ENCODE results near the gene CD4. TPM values are rescaled to one million over a fixed set of nuclear protein-coding genes. Genes with fewer than 3 reads are reported as not detected.

CD4 gene
- total RNA-seq, 3 donors from 2014 or later, result 42.0 to 76.9 (median 51.4) TPM

- Mint-ChIP-seq H3K9me3 (no peaks in the 10 kb centered on the region), H3K4me3 (no peak overlapping the region), H3K27me3 (ENCODE audit: low read depth) (no peaks in the 10 kb centered on the region), H3K4me1 (ENCODE audit: low read depth) (peaks cover 6% of the 10 kb centered on the region), H3K36me3 (ENCODE audit: insufficient read depth) (no peaks in the 10 kb centered on the region)
- ATAC-seq (no peak), DNase-seq (no peak)
Measured at GRCh38 chr12:6757028-6757690, 32.2 kb upstream of the CD4 start.

- DNase-seq, result no peak
- no peaks in the 10 kb centered on the region for H3K27me3 Mint-ChIP-seq (ENCODE audit: low read depth)
- H3K4me1 Mint-ChIP-seq (ENCODE audit: low read depth), result peaks cover 5% of the 10 kb centered on the region
- no peak for ATAC-seq
- H3K9me3 Mint-ChIP-seq, result no peaks in the 10 kb centered on the region
- no peak overlapping the region for H3K4me3 Mint-ChIP-seq
- H3K36me3 Mint-ChIP-seq (ENCODE audit: insufficient read depth), result no peaks in the 10 kb centered on the region
Measured at GRCh38 chr12:6758506-6759095, 30.7 kb upstream of the CD4 start.

GRCh38 chr12:6759741-6760140 is 29.6 kb upstream of the CD4 start:
- H3K9me3 Mint-ChIP-seq, result no peaks in the 10 kb centered on the region
- peaks cover 7% of the 10 kb centered on the region for H3K27me3 Mint-ChIP-seq (ENCODE audit: low read depth)
- H3K36me3 Mint-ChIP-seq (ENCODE audit: insufficient read depth), result no peaks in the 10 kb centered on the region
- H3K4me1 Mint-ChIP-seq (ENCODE audit: low read depth), result peaks cover 7% of the 10 kb centered on the region
- ATAC-seq (no peak), DNase-seq (no peak)
- no peak overlapping the region for H3K4me3 Mint-ChIP-seq

- no peak for ATAC-seq
- Mint-ChIP-seq H3K36me3 (ENCODE audit: insufficient read depth) (no peaks in the 10 kb centered on the region), H3K27me3 (ENCODE audit: low read depth) (peaks cover 25% of the 10 kb centered on the region), H3K9me3 (no peaks in the 10 kb centered on the region), H3K4me1 (ENCODE audit: low read depth) (peaks cover 28% of the 10 kb centered on the region), H3K4me3 (no peak overlapping the region)
- DNase-seq, result no peak
Measured at GRCh38 chr12:6763380-6763779, 25.9 kb upstream of the CD4 start.

GRCh38 chr12:6764011-6764828 is 25.1 kb upstream of the CD4 start:
- DNase-seq (no peak), ATAC-seq (peak; percentile 71 to 76)
- peak overlapping the region; percentile 25 for H3K4me3 Mint-ChIP-seq

GRCh38 chr12:6765048-6765633 is 24.2 kb upstream of the CD4 start:
- no peak for DNase-seq
- peak overlapping the region; percentile 76 for H3K4me3 Mint-ChIP-seq
- peaks cover 31% of the 10 kb centered on the region for H3K27me3 Mint-ChIP-seq (ENCODE audit: low read depth)
- H3K9me3 Mint-ChIP-seq, result no peaks in the 10 kb centered on the region
- no peaks in the 10 kb centered on the region for H3K36me3 Mint-ChIP-seq (ENCODE audit: insufficient read depth)
- peaks cover 30% of the 10 kb centered on the region for H3K4me1 Mint-ChIP-seq (ENCODE audit: low read depth)
- no peak for ATAC-seq

More at GRCh38 chr12:6764011-6764828, 25.1 kb upstream of the CD4 start:
- no peaks in the 10 kb centered on the region for H3K36me3 Mint-ChIP-seq (ENCODE audit: insufficient read depth)
- H3K27me3 Mint-ChIP-seq (ENCODE audit: low read depth), result peaks cover 31% of the 10 kb centered on the region
- H3K9me3 Mint-ChIP-seq, result no peaks in the 10 kb centered on the region
- H3K4me1 Mint-ChIP-seq (ENCODE audit: low read depth), result peaks cover 29% of the 10 kb centered on the region

GRCh38 chr12:6765634-6766581 is 23.4 kb upstream of the CD4 start, which contains the start of gene PTMS:
Gene PTMS, plus strand, starts transcription at chr12:6766363. Its CDS starts 343 bp downstream, at chr12:6766706.
- no peak for DNase-seq
- ATAC-seq, result peak; percentile 11 to 20
- peaks cover 33% of the 10 kb centered on the region for H3K27me3 Mint-ChIP-seq (ENCODE audit: low read depth)
- peaks cover 32% of the 10 kb centered on the region for H3K4me1 Mint-ChIP-seq (ENCODE audit: low read depth)
- no peaks in the 10 kb centered on the region for H3K9me3 Mint-ChIP-seq
- H3K4me3 Mint-ChIP-seq, result peak within 1 kb of the TSS; percentile 76
- peaks cover under 1% of the 10 kb centered on the region for H3K36me3 Mint-ChIP-seq (ENCODE audit: insufficient read depth)

GRCh38 chr12:6766651-6767349 is 22.5 kb upstream of the CD4 start:
- H3K4me3 Mint-ChIP-seq, result peak overlapping the region; percentile 76
- DNase-seq (no peak), ATAC-seq (peak; percentile 75 to 76)
- H3K36me3 Mint-ChIP-seq (ENCODE audit: insufficient read depth), result peaks cover 2% of the 10 kb centered on the region
- no peaks in the 10 kb centered on the region for H3K9me3 Mint-ChIP-seq
- peaks cover 35% of the 10 kb centered on the region for H3K27me3 Mint-ChIP-seq (ENCODE audit: low read depth)
- peaks cover 41% of the 10 kb centered on the region for H3K4me1 Mint-ChIP-seq (ENCODE audit: low read depth)

GRCh38 chr12:6767353-6768319 is 21.7 kb upstream of the CD4 start:
- H3K4me1 Mint-ChIP-seq (ENCODE audit: low read depth), result peaks cover 48% of the 10 kb centered on the region
- DNase-seq (no peak), ATAC-seq (no peak)
- H3K9me3 Mint-ChIP-seq, result no peaks in the 10 kb centered on the region
- H3K27me3 Mint-ChIP-seq (ENCODE audit: low read depth), result peaks cover 35% of the 10 kb centered on the region
- H3K4me3 Mint-ChIP-seq, result peak overlapping the region; percentile 76
- peaks cover 2% of the 10 kb centered on the region for H3K36me3 Mint-ChIP-seq (ENCODE audit: insufficient read depth)

- ATAC-seq (no peak), DNase-seq (no peak)
- Mint-ChIP-seq H3K4me1 (ENCODE audit: low read depth) (peaks cover 55% of the 10 kb centered on the region), H3K4me3 (no peak overlapping the region), H3K27me3 (ENCODE audit: low read depth) (peaks cover 38% of the 10 kb centered on the region), H3K9me3 (no peaks in the 10 kb centered on the region), H3K36me3 (ENCODE audit: insufficient read depth) (peaks cover 2% of the 10 kb centered on the region)
Measured at GRCh38 chr12:6768437-6768914, 20.9 kb upstream of the CD4 start.

- Mint-ChIP-seq H3K4me3 (no peak overlapping the region), H3K9me3 (no peaks in the 10 kb centered on the region), H3K27me3 (ENCODE audit: low read depth) (peaks cover 39% of the 10 kb centered on the region), H3K4me1 (ENCODE audit: low read depth) (peaks cover 55% of the 10 kb centered on the region), H3K36me3 (ENCODE audit: insufficient read depth) (peaks cover 2% of the 10 kb centered on the region)
- no peak for ATAC-seq
- no peak for DNase-seq
Measured at GRCh38 chr12:6768990-6769389, 20.3 kb upstream of the CD4 start.

- Mint-ChIP-seq H3K4me1 (ENCODE audit: low read depth) (peaks cover 56% of the 10 kb centered on the region), H3K4me3 (no peak overlapping the region), H3K9me3 (no peaks in the 10 kb centered on the region), H3K27me3 (ENCODE audit: low read depth) (peaks cover 37% of the 10 kb centered on the region), H3K36me3 (ENCODE audit: insufficient read depth) (peaks cover 4% of the 10 kb centered on the region)
- ATAC-seq (no peak), DNase-seq (no peak)
Measured at GRCh38 chr12:6769666-6770065, 19.7 kb upstream of the CD4 start.
